PC-3 (cell line): ENCODE measurements around the gene FIZ1.

Experiments used
- CTCF ChIP-seq: fragments of 300-600 bp; sonication (generic); conservative IDR thresholded peaks from 2 replicates; pipeline ENCODE4 v1.5.1; 2017; ENCODE audit warnings: antibody characterized with exemption, low read depth, mild to moderate bottlenecking, low read length
- EZH2 ChIP-seq: fragments of 300-600 bp; sonication (generic); IDR thresholded peaks from one replicate; pipeline ENCODE4 v1.6.1; 2017; ENCODE audit warnings: antibody characterized with exemption, mild to moderate bottlenecking, low read length; ENCODE audit not compliant: unreplicated experiment

GRCh38 chr19:55609326-55609725 lies 10.0 kb upstream of the FIZ1 start:
- TF ChIP-seq CTCF (no peak), EZH2 (no peak)
